ENCODE data around the gene AFF4.

Gene AFF4

DNA sequence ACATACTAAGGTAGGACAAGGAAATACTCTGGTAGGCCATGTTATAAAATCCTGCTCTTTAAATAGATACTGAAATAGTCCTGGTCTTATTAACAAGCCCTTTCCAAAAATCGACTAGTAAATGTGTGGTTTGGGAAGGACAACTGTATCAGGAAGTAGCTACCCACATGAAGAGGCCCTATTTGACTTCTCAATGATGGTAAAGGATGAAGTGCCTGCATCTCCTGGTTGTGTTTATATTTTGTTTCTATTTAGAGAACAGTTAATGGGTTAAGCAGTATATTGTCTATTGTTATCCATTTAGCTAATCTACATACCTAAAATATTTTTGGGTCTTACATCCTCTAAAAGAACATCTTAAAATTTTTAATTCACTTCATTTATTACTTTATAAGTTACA lies 109.6 kb downstream of the AFF4 start:
- DNase-seq (ENCODE audit: low spot score) = no peak

DNA sequence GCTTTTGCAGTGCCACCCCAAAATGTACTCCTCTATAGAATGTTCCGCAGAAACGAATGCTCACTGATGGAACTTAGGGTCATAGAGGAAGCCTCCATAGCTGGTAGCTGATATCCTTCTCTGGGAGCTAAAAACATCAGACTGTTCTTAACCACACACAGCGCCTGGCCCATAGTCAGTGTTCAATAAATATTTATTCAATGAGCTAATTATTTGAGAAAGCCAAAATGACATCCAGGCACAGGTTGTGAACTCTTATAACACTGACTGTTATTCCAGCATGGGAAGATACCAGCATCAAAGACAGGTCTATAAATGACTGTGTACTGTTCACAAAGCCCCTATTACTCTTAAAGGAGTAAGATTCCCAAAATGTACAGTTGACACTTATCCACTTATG lies 110.1 kb downstream of the AFF4 start:
- no peak for DNase-seq (ENCODE audit: low spot score)

- peak; percentile 55 for DNase-seq (ENCODE audit: low spot score)
Observed at GRCh38 chr5:132850066-132850465, 113.4 kb downstream of the AFF4 start.

GRCh38 chr5:132849347-132849746 lies 114.1 kb downstream of the AFF4 start:
- no peak for DNase-seq (ENCODE audit: low spot score)

GRCh38 chr5:132848270-132848669 lies 115.2 kb downstream of the AFF4 start:
- no peak for DNase-seq (ENCODE audit: low spot score)

GRCh38 chr5:132841305-132841704 lies 122.1 kb downstream of the AFF4 start:
- DNase-seq (ENCODE audit: low spot score) = no peak

GRCh38 chr5:132840896-132841295 lies 122.5 kb downstream of the AFF4 start:
- no peak for DNase-seq (ENCODE audit: low spot score)

DNA sequence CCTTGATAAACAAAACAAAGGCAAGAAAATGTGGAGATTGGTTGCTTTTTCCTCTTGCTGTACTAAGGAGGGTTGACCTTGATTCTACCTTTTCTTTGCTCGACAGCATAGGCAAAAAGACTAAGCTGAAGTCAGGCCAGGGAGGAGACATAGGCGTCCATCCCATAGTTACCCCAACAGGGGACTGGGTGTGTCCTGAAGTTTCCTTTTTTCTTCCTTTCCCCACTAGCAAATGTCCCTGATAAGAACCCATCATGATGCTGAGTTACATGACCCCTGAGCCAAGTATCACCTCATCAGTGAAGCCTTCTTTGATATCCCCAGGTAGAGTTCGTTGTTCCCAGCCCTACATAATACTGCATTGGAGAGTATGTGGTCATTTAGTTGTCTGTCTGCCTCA lies 123.1 kb downstream of the AFF4 start:
- no peak for DNase-seq (ENCODE audit: low spot score)

- DNase-seq (ENCODE audit: low spot score) = peak; percentile 68
Observed at GRCh38 chr5:132839426-132840301, 123.8 kb downstream of the AFF4 start.

GRCh38 chr5:132838516-132839282 lies 124.7 kb downstream of the AFF4 start:
- DNase-seq (ENCODE audit: low spot score) = no peak

DNA sequence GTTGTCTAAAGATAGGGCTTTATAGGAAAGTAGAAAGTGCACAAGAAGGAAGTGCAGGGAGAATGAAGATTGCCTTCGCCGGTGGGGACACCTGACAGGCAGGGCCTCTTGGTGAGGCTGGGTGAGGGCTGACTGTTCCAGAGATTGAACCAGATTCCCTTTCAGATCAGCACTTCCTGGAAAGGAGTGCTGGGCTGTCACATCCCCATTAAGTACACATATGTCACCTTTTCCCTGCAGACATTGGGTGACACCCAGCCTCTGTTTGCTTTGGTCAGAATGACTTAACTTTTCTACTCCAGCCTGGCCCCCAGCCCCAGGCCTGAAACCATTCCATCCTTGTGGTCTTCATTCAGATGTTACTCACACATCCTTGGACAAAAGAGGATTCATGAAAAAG lies 125.6 kb downstream of the AFF4 start:
- no peak for DNase-seq (ENCODE audit: low spot score)

DNA sequence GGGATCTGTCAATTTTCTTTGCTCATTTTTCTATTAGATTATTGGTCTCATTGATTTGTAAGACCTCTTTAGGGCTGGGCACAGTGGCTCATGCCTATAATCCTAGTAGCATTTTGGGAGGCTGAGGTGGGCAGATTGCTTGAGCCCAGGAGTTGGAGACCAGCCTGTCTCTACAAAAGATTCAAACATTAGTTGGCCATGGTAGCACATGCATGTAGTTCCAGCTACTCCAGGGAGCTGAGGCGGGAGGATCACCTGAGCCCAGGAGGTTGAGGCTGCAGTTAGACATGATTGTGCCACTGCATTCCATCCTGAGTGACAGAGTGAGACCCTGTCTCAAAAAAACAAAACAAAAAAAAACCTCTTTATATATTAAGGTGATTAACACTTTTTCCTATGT lies 126.6 kb downstream of the AFF4 start:
- no peak for DNase-seq (ENCODE audit: low spot score)

GRCh38 chr5:132834057-132834456 lies 129.4 kb downstream of the AFF4 start:
- DNase-seq (ENCODE audit: low spot score) = no peak

GRCh38 chr5:132832612-132833011 lies 130.8 kb downstream of the AFF4 start:
- no peak for DNase-seq (ENCODE audit: low spot score)

GRCh38 chr5:132831095-132831860 lies 132.2 kb downstream of the AFF4 start:
- DNase-seq (ENCODE audit: low spot score) = no peak

DNA sequence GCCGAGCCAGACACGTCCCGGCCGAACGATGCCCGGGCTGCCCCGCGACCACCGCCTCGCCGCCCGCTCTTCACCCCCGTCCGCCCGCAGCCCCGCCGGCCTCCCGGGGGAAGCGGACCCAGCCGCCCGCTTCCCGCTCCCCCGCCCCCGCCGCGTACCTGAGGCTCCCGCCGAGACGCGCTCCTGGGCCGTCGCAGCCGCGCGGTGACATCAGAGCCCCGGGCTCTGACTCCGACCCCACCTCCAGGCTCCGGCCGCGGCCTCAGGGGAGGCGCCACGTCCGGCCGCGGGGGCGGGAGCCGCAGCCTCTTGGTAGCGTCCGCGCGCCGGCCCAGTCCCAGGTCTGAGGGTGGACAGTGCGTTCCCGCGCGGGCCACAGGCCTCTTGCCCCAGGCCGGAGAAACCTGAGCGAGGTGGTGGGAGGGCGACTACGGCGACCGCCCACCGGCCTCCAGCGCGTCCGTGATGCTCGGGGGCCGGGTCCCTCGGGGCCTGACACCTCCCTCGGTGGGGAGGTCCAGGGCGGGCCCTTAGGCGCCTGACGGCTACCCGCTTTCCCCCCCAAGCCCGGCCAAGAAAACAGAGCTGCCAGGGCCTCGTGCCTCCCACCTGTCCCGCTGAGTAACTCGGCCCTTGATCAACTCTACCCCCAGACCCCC lies 132.9 kb downstream of the AFF4 start, which contains the start of gene SHROOM1:
Gene SHROOM1, minus strand, starts transcription at position 212 of the 659 bp plus-strand sequence. CDS start 4,507 bp downstream, outside the sequence.
- peak; percentile 88 for DNase-seq (ENCODE audit: low spot score)

GRCh38 chr5:132829742-132830435 lies 133.5 kb downstream of the AFF4 start:
- peak; percentile 94 for DNase-seq (ENCODE audit: low spot score)

- no peak for DNase-seq (ENCODE audit: low spot score)
Observed at GRCh38 chr5:132828846-132829494, 134.5 kb downstream of the AFF4 start.

GRCh38 chr5:132827943-132828673 lies 135.3 kb downstream of the AFF4 start:
- no peak for DNase-seq (ENCODE audit: low spot score)
